IPS-NIHi11 (cell line): ENCODE data around the gene ZNF716.
"Not testable (repeated sequence)": the region's sequence is repeated elsewhere in the genome, so short reads cannot be mapped to it uniquely, and the experiment has no call there.

Experiments used
- DNase-seq: peaks from one replicate; pipeline ENCODE4 v3.0.0; 2012; ENCODE audit warnings: mixed read lengths, low spot score

ZNF716 gene

DNA sequence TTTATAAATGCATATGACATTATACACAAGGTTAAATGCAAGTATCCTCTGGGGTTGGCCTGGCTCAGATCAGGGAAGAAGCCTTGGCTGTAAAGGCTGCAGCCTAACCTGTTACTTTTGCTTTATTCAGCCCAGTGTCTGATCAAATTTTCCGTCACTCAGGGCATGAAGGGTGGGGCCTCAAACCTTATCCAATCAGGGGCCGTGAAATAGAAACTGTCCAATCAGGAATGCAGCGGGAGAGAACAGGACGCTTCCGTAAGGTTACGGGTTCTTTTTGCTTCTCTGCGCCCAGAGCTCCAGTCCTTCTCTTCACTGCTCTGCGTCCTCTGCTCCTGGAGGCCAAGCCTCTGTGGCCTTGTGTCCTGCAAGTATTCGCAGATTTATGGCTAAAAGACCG, at the start of gene ZNF716:
Gene ZNF716 (plus strand): TSS at position 274 of the 400 bp plus-strand sequence. CDS start 112 bp downstream, at position 386.
- DNase-seq = no peak

- no peak for DNase-seq
These were observed 49.3 kb upstream of the ZNF716 start for GRCh38 chr7:57400531-57401155.

- not testable (repeated sequence) for DNase-seq
These were observed 46.9 kb upstream of the ZNF716 start for GRCh38 chr7:57403051-57403450.

GRCh38 chr7:57403601-57404342, 46.2 kb upstream of the ZNF716 start:
- no peak for DNase-seq

GRCh38 chr7:57404343-57404966, 45.5 kb upstream of the ZNF716 start:
- no peak for DNase-seq

DNA sequence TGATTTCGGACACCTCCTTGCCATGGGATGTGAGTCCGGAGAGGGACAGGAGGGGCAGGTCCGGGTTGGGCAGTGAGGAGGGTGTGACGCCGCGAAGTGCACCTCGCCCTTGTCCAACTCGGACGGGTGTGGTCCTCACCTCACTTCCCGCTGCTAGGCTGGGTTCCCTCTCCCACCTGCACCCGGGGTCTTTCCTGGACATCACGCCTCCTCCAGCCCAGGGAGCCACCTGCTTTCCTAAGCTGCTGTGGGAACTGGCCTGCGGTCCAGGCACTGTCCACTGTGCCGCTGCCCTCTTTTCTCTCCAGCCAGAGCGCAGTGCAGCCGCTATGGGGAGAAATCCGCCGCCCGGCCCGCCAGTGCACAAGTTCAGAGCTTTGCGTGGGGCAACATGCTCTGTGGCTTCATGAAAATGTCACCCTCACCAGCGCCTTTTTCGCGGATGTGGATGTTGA, 45.0 kb upstream of the ZNF716 start:
- no peak for DNase-seq

- DNase-seq = no peak
These were observed 42.9 kb upstream of the ZNF716 start for GRCh38 chr7:57407125-57407524.

- no peak for DNase-seq
These were observed 37.8 kb upstream of the ZNF716 start for GRCh38 chr7:57412168-57412567.

GRCh38 chr7:57412618-57413017, 37.4 kb upstream of the ZNF716 start:
- no peak for DNase-seq

DNA sequence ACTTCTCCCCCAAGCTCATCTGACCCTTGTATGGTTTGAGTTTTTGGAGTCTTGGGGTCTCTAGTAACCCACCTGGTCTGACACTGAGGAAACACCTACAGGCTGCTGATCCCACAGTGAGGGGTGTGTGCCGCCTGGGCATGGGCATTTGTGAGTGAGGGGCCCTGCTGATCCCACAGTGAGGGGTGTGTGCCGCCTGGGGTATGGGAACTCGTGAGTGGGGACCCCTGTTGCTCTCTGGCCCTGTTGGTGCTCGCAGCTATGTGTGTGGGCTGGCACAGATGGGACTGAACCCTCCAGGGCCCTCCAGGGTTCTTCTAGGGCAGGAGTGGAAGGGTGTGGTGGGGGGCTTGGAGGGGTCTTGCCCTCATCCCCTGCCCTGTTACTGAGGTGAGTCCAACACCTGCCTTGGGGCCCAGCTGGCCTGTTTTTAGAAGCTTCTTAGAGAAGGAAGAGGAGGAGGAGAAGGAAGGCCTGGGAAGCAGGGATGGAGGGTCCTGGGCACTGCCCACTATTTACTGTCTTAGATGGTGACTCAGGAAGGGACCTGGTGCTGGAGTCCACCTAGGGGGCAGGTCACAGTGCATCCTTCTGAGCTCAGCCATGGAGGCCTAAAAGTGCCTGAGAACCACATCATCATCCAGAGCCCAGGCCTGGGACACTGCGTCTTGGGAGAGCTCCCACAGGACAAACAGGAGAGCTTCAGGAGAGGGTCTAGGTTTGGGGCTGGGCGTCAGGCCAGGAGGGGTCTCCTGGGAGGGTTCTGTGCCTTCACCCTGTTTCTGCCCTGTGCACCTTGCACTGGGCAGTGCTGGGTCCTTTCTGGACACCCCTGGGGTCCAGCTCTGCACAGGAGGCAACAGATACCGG, 36.2 kb upstream of the ZNF716 start:
- DNase-seq = no peak

GRCh38 chr7:57414415-57414814, 35.6 kb upstream of the ZNF716 start:
- DNase-seq = no peak

DNA sequence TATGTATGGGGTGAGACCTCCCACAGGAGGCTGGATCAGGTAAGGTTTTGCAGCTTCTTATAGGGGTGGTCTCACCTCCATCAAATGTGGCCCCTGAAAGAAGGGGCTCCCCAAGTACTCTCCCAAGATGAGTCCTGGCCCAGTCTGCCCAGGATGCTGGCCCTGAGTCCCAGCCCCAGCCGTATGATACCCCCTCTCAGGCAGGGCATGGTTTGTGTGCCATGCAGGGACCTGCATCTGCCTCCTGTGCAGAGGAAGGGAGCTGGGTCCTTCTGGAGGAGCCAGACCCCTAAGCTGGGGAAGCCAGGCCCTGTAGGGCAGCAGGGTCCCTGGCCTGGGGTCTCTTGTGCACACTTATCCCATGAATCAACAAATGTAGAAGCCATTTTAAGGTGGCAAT, 35.1 kb upstream of the ZNF716 start:
- no peak for DNase-seq

GRCh38 chr7:57415326-57415725, 34.7 kb upstream of the ZNF716 start:
- DNase-seq = no peak

DNA sequence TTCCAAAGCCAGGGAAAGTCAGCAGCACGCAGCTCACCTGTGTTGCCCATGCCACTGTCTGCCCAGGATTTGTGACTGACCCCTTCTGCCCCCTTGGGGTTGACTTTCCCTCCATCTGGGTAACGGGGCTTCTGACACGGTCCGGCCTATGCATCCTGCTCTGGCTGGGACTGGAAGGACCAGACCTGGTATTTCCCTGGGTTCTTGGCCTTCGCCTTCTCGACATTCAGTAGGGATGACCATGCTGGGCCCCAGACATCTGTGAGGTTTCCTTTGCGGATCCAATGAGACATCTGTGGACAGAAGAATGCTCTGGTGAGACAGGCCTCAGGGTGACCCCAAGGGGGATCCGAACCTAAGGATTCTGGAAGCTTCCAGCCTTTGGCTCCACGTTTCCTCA, 34.2 kb upstream of the ZNF716 start:
- no peak for DNase-seq

DNA sequence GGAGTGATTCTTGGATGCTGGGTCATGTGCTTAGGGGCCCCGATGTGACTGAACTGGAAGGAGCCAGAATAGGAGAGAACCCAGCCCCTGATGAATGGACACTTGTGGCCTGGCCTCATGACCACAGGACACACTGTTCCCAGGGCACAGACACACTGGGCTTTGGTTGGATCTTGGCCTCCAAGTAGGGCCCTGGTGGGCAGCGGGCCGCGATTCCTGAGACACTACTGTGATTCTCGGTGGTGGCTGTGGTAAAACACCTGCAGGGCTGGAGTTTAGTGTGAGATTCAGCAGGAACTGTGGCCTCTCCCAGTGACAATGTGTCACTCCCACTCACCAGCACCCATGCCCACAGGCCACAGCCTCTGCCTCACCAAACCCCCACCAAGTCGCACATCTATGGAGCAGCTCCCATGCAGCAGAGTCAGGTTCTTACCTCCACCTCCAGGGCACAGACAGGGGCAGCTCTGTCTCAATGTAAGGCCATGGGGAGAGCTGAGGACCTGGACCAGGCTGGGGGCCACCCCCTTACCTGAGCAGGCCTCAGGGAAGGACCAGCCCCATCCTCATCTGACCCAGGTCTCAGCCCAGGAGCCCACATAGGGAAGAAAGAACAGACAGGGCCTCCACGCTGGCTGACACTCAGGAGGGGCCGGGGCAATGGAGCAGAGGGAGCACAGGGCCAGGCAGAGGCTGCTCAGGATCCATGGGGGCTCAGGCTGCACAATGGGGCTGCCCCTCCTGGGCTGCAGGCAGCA, 33.2 kb upstream of the ZNF716 start:
- no peak for DNase-seq

DNA sequence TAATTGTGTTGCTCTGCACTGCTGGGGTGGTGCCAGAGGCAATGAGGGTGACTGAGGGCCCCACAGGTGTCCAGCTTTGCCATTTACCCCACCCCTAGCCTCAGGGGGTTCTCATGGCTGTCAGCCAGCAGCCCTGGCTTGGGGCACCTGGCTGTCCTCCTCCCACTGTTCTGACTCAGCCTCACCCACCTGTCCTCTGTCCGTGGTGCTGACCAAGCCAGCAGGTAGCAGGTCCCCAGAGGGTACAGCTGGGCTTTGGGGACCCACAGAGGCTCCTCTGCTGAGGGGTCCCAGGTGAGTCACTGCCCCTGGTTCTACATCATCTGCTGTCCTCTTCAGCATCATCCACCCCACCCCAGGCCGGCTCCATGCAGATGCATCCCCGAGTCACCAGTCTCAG, 32.2 kb upstream of the ZNF716 start:
- DNase-seq = no peak

DNA sequence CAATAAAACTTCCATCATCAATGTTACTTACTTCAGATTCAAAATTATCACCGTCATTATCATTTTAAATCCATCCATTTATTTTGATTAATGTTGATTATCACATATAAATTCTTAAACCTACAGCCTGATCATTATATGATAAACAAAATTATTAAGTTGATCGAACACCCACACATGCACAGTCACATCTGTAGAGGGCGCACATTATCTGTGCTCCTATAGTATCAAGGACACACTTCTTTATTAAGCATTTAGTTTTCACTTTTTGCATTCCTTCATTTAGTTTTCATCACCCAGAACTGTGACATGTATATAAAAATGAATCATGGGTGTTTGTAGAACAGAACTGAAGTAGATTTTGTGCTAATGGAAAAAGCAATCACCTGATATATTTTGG, 26.2 kb upstream of the ZNF716 start:
- DNase-seq = no peak

DNA sequence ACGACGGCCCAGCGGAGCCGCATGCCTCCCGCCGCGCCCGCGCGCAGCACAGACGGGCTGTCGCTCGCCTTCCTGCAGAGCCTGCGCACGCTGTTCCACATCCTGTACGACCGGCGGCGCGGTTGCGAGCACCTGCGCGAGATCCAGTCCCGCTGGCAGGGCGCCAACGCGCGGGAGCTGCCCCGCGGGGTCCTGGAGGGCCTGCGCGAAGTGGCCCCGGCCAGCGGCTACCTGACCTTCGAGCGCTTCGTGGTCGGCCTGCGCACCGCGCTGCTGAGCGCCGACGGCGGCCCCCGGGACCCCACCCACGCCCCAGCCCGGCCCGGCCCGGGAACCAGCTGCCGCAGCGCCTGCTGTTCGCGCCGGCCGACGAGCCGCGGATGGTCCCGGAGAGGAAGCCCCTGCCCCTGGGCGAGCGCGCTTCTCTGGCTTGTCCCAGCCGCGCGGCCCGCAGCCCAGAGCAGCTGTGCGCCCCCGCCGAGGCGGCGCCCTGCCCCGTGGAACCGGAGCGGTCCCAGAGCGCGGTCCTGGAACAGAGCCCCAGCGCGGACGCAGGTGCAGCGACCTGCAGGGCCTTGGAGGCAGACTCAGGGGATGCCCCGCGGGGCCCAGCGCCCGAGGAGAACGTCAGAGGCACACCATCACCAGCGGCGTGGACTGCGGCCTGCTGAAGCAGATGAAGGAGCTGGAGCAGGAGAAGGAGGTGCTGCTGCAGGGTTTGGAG, 25.3 kb upstream of the ZNF716 start:
- no peak for DNase-seq

DNA sequence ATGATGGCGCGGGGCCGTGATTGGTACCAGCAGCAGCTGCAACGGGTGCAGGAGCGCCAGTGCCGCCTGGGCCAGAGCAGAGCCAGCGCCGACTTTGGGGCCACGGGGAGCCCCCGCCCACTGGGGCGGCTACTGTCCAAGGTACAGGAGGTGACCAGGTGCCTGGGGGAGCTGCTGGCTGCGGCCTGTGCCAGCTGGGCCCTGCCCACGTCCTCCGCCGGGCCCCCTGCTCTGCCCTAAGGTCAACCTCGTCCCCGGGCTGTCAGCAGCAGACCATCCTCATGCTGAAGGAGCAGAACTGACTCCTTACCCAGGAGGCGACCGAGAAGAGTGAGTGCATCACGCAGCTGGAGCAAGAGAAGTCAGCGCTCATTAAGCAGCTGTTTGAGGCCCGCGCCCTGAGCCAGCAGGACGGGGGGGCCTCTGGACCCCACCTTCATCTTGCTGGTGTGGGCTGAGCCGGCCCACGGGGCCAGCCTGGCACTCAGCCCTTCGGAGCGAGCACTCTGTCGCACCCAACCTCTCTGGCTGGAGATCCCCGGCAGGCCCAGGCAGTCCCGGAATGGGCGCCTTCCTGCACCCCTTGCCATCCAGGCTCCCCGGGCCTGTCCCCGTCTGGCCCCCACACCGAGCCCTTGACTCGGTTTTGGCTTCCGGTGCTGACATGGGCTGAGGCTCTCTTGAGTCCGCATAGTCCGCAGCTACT, 24.6 kb upstream of the ZNF716 start:
- no peak for DNase-seq

GRCh38 chr7:57425969-57426628, 23.9 kb upstream of the ZNF716 start:
- DNase-seq = no peak
